ENCODE results near the gene F13B. TPM values are rescaled to one million over a fixed set of nuclear protein-coding genes. Genes with fewer than 3 reads are reported as not detected.
A peak's percentile ranks its signal among the peaks of the same experiment; 100 is the strongest.

Gene F13B
- total RNA-seq, 2 donors from 2014 or later, result not detected

- Histone ChIP-seq H3K36me3 (ENCODE audit: control insufficient read depth, insufficient read depth, low read length) (no peaks in the 10 kb centered on the region), H3K4me1 (ENCODE audit: control insufficient read depth, insufficient read depth, low read length) (no peaks in the 10 kb centered on the region), H3K27me3 (ENCODE audit: control insufficient read depth, insufficient read depth, low read length, poor library complexity, severe bottlenecking) (no peaks in the 10 kb centered on the region), H3K4me3 (ENCODE audit: low read length) (no peak overlapping the region), H3K9me3 (ENCODE audit: control insufficient read depth, low read length) (no peaks in the 10 kb centered on the region), H3K27ac (ENCODE audit: low read depth, low read length) (no peak overlapping the region), H3K9ac (ENCODE audit: extremely low read depth, low read length, poor library complexity, severe bottlenecking) (no peak overlapping the region)
- DNase-seq, result peak; percentile 46
- Mint-ChIP-seq H3K27ac (no peak overlapping the region), H3K27me3 (ENCODE audit: insufficient read depth) (no peaks in the 10 kb centered on the region), H3K9me3 (no peaks in the 10 kb centered on the region), H3K4me3 (no peak overlapping the region), H3K36me3 (ENCODE audit: low read depth) (no peaks in the 10 kb centered on the region), H3K4me1 (peaks cover 4% of the 10 kb centered on the region)
- TF ChIP-seq CTCF (conservative IDR thresholded peaks at IDR 0.05), result no peak
- 58% methylated on average over 4 of the region's 4 CpGs; no CpG with 5 or more reads in 1 of the 2 experiments for WGBS, 2 experiments (ENCODE audit: insufficient coverage in 1 of 2, insufficient read length in 1 of 2)
Observed at GRCh38 chr1:197021716-197022115, 45.3 kb downstream of the F13B start.

GRCh38 chr1:197017558-197018146, 49.4 kb downstream of the F13B start:
- H3K4me1 ChIP-seq (ENCODE audit: control insufficient read depth, insufficient read depth, low read length), result no peaks in the 10 kb centered on the region
- DNase-seq, result no peak
- H3K9me3 ChIP-seq (ENCODE audit: control insufficient read depth, low read length), result no peaks in the 10 kb centered on the region
- H3K4me3 ChIP-seq (ENCODE audit: low read length), result no peak overlapping the region
- Mint-ChIP-seq H3K36me3 (ENCODE audit: low read depth) (no peaks in the 10 kb centered on the region), H3K9me3 (no peaks in the 10 kb centered on the region), H3K4me1 (peaks cover 4% of the 10 kb centered on the region), H3K27me3 (ENCODE audit: insufficient read depth) (no peaks in the 10 kb centered on the region), H3K4me3 (no peak overlapping the region), H3K27ac (no peak overlapping the region)
- TF ChIP-seq CTCF (conservative IDR thresholded peaks at IDR 0.05), result no peak
- no peak overlapping the region for H3K9ac ChIP-seq (ENCODE audit: extremely low read depth, low read length, poor library complexity, severe bottlenecking)
- H3K27ac ChIP-seq (ENCODE audit: low read depth, low read length), result no peak overlapping the region
- no peaks in the 10 kb centered on the region for H3K27me3 ChIP-seq (ENCODE audit: control insufficient read depth, insufficient read depth, low read length, poor library complexity, severe bottlenecking)
- H3K36me3 ChIP-seq (ENCODE audit: control insufficient read depth, insufficient read depth, low read length), result no peaks in the 10 kb centered on the region
- 95 to 97% methylated on average over 8 of the region's 8 CpGs for WGBS, 2 experiments (ENCODE audit: insufficient coverage in 1 of 2, insufficient read length in 1 of 2)

GRCh38 chr1:197016751-197017150, 50.3 kb downstream of the F13B start:
- Histone ChIP-seq H3K9me3 (ENCODE audit: control insufficient read depth, low read length) (peaks cover 1% of the 10 kb centered on the region), H3K27me3 (ENCODE audit: control insufficient read depth, insufficient read depth, low read length, poor library complexity, severe bottlenecking) (no peaks in the 10 kb centered on the region), H3K4me3 (ENCODE audit: low read length) (no peak overlapping the region), H3K4me1 (ENCODE audit: control insufficient read depth, insufficient read depth, low read length) (no peaks in the 10 kb centered on the region), H3K36me3 (ENCODE audit: control insufficient read depth, insufficient read depth, low read length) (no peaks in the 10 kb centered on the region), H3K9ac (ENCODE audit: extremely low read depth, low read length, poor library complexity, severe bottlenecking) (no peak overlapping the region), H3K27ac (ENCODE audit: low read depth, low read length) (no peak overlapping the region)
- Mint-ChIP-seq H3K4me1 (peaks cover 3% of the 10 kb centered on the region), H3K36me3 (ENCODE audit: low read depth) (no peaks in the 10 kb centered on the region), H3K9me3 (peaks cover 2% of the 10 kb centered on the region), H3K27ac (no peak overlapping the region), H3K4me3 (no peak overlapping the region), H3K27me3 (ENCODE audit: insufficient read depth) (no peaks in the 10 kb centered on the region)
- TF ChIP-seq CTCF (conservative IDR thresholded peaks at IDR 0.05), result no peak
- 100% methylated on average over 1 of the region's 1 CpG for WGBS, 2 experiments (ENCODE audit: insufficient coverage in 1 of 2, insufficient read length in 1 of 2)
- DNase-seq, result no peak
